ENCODE measurements around the gene NFE2L1.
"Not testable (repeated sequence)": the region's sequence is repeated elsewhere in the genome, so short reads cannot be mapped to it uniquely, and the experiment has no call there.

NFE2L1 gene

GRCh38 chr17:48047741-48048383, at the start of gene NFE2L1:
TSS of gene NFE2L1 (plus strand) at chr17:48048359. CDS start at chr17:48051119, 2,760 bp downstream.
- DNase-seq (ENCODE audit: low read depth) = peak; percentile 96

DNA sequence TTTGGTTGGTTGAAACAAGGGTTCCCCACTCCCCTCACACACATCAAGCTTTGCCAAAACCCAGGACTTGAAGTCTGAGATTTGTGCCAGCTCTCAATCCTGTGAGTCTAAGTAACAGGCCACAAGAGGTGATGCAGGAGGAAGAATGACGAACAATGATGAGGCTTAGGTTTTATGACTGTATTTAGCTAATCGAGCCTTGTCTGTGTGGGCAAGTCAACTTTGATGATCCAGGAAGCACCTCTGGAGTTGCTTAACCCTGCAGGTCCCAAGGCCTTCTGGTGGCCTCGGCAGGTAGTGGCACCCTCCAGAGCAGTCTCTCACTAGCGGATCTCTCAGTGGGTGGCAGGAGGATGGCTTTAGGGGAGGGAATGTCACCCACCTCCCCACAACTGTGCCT, 48.6 kb upstream of the NFE2L1 start:
- no peak for DNase-seq (ENCODE audit: low read depth)

GRCh38 chr17:48001197-48001596, 47.0 kb upstream of the NFE2L1 start:
- DNase-seq (ENCODE audit: low read depth) = no peak

DNA sequence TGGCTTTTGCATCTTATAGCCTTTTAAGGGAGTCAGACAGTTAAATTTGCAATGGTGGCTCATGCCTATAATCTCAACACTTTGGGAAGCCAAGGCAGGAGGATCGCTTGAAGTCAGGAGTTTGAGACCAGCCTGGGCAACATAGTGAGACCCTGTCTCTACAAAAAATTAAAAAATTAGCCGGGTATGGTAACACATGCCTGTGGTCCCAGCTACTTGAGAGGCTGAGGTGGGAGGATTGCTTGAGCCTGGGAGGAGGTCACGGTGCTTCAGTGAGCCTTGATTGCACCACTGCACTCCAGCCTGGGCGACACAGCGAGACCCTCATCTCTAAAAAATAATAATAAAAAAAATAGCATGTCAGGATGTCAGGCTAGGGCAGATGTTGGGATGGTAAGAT, 46.5 kb upstream of the NFE2L1 start:
- DNase-seq (ENCODE audit: low read depth) = not testable (repeated sequence)

GRCh38 chr17:48002266-48002915, 45.8 kb upstream of the NFE2L1 start:
- no peak for DNase-seq (ENCODE audit: low read depth)

- no peak for DNase-seq (ENCODE audit: low read depth)
These were observed 45.2 kb upstream of the NFE2L1 start for GRCh38 chr17:48002916-48003416.

DNA sequence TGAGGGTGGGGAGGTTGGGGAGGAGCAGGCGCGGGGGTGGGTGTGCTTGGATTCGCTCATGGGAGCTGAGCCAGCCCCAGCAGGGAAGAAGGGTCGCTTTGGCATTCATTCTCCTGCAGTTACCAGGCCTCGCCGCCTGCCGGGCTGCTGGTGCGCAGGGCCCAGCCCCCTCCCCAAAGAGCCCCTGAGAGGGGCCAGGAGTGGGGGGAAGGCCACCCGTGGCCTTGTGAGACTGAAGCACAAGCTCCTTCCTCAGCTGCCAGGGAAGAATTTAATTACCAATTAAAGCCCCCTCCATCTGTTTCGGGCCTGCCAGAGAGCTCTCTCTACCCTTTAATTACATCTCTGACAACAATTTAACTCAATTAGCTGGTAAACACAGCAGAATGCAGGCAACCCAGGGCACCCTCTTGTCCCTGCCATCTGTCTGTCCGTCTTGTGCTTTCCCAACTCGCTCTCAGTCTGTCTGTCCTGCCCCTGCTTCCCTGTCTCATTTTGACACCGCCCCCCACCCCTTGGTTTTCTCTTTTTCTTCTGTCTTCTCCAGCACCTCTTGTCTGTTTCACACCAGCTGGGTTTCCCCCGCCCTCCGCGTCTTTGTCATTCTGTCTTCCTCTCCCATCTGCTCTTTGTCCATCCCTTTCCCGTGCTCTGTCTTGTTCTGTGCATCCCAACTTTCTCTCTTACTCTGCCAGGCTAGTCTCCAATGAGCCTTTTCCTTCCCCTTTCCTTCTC, 44.6 kb upstream of the NFE2L1 start:
- DNase-seq (ENCODE audit: low read depth) = no peak

- DNase-seq (ENCODE audit: low read depth) = no peak
These were observed 43.2 kb upstream of the NFE2L1 start for GRCh38 chr17:48004983-48005382.

GRCh38 chr17:48006936-48007709, 41.0 kb upstream of the NFE2L1 start:
- DNase-seq (ENCODE audit: low read depth) = no peak

GRCh38 chr17:48010193-48010592, 38.0 kb upstream of the NFE2L1 start:
- no peak for DNase-seq (ENCODE audit: low read depth)

DNA sequence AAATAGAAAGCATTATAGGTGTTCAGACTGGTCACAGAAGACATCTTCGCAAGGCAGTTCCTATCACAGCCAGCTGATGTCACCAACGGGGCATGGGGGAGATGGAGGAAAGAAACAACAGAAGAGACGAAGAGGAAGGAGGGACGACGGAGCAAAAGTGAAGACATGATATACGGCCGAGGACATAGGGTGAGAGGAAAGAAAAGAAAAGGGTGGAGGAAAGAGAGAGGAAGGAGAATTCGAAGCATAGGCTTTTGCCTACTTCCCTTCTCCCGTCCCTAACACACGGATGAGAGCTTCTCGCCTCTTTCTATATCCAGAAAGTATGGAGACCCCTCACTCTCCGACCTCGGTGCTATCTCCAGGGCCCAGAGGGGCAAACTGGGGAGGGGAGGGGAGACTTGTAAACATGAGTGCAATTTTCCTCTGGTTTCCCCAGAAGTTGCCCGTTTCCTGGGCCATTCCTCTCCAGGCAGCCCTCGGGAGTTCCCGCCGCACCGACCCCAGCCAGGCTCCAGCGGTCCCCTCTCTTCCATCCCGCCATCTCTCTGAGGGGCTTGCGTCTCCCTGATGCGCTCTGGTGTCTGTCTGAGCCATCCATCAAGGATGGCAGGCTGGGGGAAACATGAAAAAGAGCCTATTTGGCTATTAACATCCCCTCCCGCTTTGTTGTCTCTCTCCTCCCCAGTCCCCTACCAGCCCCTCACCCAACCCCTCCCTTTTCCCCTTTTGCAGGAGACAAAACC, 36.6 kb upstream of the NFE2L1 start:
- peak; percentile 24 for DNase-seq (ENCODE audit: low read depth)

DNA sequence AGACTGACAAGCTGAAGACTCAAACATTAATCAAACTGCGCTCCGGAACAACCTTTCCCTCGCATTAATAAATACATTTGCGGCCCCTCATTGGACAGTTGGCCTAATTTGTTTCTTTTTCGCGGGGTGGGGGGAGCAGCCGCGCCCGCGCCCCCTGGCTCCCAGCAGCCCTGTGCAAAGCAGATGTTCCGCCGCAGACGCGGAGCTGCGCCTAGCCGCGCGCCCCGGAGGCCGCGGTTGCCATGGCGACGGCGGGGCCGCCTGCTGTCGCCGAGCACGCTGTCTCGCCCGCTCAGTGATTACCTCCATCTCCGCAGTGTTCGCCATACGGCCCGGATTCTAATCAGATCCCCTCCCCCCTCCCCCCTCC, 36.0 kb upstream of the NFE2L1 start:
- DNase-seq (ENCODE audit: low read depth) = peak; percentile 28

- DNase-seq (ENCODE audit: low read depth) = no peak
These were observed 35.5 kb upstream of the NFE2L1 start for GRCh38 chr17:48012654-48013053.

DNA sequence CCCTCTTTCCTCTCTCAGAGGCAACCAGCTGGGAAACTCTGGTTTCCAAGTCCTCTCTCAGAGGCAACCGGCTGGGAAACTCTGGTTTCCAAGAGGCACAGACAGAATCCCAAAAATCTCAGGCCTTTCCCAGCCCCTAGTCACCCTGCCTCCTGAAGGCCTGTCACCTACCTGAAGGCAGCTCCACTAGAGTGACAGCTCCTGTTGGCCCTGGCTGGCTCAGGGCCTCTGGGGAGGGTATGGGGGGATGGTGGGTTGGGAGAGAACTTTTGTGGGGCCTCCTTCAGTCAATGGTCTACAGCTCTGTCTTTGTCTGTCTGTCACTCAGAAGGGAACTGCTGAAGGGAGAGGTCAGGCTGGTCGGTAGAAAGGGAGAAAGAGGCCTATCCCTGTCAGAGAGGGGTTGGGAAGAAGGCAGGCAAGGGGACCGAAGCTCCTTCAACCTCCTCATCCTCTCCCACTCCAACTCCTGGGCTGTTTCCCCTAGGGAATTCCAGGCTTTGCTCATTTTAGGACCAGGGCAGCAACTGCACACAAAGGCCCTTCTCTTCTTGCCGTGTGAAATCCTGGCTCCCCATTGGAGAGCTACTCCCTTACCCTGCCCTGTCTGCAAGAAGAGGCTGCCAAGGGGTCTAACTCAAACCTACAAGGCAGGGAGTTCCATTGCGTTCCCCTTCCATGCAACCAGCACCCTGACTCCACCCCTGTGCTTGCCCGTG, 34.1 kb upstream of the NFE2L1 start:
- no peak for DNase-seq (ENCODE audit: low read depth)

- no peak for DNase-seq (ENCODE audit: low read depth)
These were observed 33.5 kb upstream of the NFE2L1 start for GRCh38 chr17:48014595-48015111.

DNA sequence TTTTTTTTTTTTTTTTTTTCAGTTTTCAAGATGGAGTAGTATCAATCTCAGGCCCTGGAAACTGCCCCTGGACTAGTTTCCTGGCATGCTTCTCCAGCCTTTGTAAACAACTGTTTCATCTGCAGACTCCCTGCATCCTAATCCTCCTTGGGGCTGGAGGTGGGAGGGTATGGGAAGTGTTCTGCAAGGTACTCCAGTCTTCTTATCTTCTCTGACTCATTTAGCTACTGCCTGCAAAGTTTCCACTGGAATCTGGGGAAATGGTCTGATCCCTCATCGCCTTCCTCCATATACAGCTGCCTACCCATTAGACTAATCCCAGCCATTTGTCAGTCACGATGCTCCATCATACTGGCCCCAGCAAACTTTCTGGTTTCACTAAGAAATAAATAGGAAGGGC, 32.0 kb upstream of the NFE2L1 start:
- DNase-seq (ENCODE audit: low read depth) = no peak

GRCh38 chr17:48017817-48018158, 30.4 kb upstream of the NFE2L1 start:
- not testable (repeated sequence) for DNase-seq (ENCODE audit: low read depth)

- no peak for DNase-seq (ENCODE audit: low read depth)
These were observed 26.2 kb upstream of the NFE2L1 start for GRCh38 chr17:48021934-48022333.

- DNase-seq (ENCODE audit: low read depth) = no peak
These were observed 25.3 kb upstream of the NFE2L1 start for GRCh38 chr17:48022901-48023300.

DNA sequence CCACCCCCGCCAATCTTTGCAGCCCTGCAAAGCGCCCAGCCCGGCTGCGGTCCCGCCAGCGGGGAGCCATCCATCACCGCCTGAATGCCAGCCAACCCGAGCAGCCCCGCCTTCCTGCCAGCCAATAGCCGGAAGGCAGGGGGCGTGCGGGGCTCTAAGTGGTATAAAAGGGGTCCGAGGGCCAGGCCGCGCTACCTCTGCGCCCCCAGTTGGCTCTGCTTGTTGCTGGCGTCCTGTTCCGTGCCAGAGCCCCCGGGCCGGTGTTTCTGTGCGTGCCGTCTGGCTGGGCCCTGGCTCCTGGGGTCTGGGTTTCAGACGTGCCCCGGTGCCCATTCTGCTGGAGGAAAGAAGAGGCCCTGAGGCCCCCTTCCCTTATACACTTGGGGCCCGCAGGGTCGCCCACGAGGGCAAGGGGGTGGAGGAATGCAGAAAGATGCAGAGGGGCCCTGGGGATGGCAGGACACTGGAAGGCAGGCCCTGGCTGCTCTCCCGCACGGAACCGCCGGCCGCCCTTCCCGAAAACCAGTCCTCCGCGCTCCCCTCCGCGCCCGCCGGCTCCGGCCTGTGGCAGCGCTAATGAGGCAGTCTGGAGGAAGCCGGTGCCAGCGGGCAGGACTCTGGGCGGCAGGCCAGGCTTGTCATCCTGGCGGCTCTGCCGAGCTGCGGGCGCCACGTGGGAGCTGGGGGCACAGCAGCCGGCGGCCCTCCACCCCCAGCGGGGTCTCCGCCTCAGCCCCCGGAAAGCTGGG, 24.6 kb upstream of the NFE2L1 start:
- peak; percentile 8 for DNase-seq (ENCODE audit: low read depth)
